GM18517 (cell line): Measurements from ENCODE around the gene RIMBP3C.
"Not testable (repeated sequence)": the region's sequence is repeated elsewhere in the genome, so short reads cannot be mapped to it uniquely, and the experiment has no call there.

ENCODE experiments used
- ATAC-seq: cut with Tn5 transposase; IDR thresholded peaks from one replicate; pipeline ENCODE4 v1.9.1; 2021; ENCODE audit warnings: mild to moderate bottlenecking, moderate library complexity; ENCODE audit not compliant: unreplicated experiment

Gene RIMBP3C

DNA sequence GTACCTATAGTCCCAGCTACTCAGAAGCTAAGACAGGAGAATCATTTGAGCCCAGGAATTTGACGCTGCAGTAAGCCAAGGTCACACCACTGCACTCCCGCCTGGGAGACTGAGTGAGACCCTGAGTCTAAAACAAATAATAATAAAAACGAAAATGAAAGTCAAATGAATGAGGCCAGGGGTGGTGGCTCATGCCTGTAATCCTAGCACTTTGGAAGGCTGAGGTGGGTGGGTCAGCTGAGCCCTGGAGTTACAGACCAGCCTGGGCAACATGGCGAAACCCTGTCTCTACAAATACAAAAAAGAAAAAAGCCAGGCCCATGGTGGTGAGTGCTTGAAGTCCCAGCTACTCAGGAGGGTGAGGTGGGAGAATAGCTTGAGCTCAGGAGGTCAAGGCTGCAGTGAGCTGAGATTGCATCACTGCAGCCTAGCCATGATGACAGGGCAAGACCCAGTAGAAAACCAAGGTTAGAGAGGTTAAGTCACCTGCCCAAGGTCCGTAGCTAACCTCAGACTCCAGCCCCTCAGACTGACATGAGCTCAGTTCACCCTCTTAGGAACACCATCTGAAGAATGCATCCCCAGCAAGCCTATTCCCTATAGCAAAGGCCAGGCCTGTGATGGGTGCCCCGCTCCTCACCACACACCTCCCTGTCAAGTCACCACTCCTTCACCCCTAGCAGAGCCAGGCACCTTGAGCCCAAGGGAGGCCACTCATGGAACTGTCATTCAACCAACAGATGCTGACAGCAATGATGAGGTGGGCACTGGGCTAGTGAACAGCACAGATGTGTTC lies 24.4 kb downstream of the RIMBP3C start:
- ATAC-seq, result not testable (repeated sequence)

DNA sequence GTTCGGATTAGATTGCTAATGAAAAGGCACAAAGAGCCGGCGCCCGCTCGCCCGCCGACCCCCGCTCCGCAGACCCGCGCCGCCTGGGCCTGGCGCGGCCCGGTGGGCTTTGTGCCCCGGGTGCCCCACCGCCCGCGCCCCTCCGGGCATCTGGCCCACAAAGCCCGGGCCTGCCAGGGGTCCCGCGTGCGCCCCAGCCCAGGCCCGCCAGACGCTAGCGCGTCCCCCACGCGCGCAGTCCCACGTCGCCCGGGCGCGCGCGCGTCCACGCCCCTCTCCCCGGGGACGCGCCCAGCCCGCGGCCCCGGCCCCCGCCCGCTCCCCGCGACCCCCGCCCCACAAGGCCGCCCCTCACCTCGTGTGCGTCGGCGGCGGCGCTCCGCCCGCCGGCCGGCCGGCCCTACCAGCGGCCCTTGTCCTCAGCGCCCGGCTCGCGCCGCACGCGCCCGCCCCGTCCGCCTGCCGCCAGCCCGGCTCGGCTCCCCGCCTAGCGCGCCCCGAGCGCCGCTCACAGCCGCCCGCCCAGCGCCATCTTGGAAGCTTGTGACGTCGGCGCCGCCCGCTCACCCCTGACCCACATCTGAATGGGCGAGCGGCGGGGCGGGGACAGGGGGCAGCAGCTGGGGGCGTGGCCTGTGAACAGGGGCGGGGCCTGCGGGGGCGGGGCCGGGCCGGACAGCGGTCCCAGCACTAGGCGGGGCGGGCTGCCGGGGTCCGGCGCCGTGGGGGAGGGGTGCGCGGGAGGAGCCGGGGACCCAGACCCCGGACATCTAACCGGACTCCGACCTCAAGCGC lies 34.1 kb downstream of the RIMBP3C start:
- ATAC-seq, result peak; percentile 75

DNA sequence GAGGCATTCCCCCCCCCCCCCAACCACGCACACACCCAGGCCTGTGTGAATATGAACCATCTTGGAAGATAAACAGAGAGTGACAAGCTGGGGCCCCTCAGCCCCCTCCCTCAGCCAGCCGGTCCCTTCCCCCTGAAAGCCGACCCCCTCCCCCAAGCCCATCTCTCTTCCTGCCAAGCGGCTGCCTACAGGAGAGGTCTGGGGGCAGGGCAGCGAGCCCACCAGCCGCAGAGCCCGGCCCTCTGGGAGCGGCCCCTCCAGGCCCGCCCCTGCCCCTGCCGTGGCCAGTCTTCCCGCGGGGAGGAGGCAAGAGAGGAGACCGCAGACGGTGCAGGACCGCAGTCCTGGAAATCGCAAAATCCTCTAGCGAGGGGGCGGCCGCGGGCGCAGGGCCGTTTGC lies 34.7 kb downstream of the RIMBP3C start:
- not testable (repeated sequence) for ATAC-seq

DNA sequence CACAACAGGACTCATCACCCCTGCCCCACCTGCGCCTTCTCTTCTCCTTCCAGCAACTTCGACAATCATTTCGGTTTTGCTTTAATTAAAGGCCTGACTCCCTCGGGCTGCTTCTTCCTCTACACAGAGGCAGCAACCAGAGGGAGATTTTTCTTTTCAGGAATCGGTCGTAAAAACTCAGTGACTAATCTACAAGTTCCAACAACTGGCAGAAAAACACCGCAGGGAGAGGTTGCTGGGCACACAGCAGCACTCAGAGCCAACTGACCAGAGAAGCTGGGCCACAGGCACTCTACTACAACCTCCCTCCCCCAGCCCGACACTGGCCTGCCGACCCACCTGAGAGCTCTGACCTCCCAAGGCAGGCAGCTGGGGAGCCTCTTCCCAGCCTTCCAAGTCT lies 36.0 kb downstream of the RIMBP3C start:
- not testable (repeated sequence) for ATAC-seq

DNA sequence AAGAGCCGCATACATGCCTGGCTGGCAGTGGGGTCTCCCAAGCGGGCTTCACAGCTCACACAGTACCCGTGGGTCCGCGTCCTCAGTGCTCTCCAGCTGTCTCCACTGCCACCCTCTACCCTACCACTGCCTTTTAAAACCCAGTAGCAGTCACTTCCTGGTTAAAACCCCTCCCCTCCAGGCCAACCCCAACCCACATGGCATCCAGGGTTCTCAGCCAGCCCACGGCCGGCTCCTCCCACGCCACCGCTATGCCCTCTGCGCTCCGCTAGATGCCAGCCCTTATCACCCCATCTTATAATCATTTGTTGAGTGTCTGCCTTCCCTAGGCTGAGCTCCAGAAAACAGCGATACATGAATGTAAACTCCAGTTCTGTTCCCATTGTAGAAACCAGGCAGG lies 37.1 kb downstream of the RIMBP3C start:
- not testable (repeated sequence) for ATAC-seq

DNA sequence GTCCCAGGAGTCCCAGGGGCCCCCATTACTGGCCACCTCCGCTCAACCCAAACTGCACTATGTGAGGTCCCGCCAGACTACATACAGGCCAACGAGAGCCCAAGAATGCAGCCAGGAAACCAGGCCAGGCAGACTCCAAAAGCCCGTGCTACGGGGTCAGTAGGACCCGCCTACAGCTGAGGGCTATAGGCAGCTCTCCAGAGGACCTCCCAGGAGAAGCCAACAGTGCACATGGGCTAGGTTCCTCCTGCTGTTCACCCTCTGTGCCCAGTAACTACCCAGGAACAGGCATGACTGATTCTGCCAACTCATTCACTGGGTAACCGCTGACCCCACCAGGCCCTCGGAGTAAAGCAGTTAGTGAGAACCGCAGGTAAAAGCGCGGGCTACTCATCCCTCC lies 39.2 kb downstream of the RIMBP3C start:
- not testable (repeated sequence) for ATAC-seq

DNA sequence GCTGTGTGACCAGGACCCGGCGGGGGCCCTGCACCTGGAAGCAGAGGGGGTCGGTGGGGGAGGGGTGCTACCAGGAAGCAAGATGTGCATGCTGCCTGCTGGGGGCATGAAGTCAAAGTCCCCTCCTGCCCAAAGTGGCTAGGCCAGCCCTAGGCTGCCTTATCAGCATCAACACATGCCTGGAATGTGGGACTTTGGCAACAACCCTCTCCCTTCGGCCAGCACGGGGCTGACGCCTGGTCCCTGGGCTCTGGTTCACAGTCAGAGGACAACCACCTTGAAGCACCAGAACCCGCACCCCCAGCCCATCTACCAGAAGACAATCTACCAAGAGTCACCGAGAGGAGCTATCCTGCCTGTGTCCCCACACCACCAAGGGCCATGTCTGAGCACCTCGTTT lies 40.9 kb downstream of the RIMBP3C start:
- not testable (repeated sequence) for ATAC-seq

DNA sequence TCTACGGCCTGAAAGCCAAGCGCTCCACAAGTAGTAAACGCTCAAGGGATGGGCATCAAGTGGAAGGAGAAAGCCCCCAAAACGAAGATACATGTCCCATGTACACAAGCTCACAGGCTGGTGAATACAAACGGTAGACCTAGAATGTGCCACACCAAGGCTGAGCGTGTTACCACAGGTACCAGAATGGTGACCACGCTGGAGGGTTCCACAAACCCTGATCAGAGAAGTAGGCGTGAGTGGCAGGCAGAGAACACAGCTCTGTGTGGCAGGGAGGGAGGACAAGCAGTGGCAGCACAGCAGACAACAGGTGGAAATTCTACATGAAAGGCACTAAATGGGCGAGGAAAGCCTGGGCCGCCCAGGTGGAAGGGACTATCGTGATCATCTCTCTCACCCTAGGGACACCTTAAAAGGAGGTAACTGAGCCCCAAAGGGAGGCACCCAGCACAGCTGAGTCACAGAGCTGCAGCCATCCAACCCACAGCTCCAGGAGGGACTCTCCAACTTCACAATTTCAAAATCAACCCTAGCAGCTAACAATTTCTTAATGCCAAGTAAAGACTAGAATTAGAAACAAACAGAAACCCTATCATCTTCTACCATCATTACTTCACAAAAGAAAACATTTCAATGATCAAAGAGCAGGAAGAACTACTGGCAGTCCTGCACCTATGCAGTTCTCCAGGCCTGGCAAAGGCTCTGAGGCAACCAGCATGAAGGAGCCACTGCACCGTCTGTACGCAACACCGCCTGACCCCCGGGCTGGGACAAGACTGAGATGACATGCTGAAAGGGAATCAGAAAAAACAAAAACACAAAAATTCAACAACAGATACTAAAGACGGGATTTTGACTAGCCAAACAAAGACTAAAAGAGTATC lies 51.4 kb downstream of the RIMBP3C start:
- ATAC-seq, result not testable (repeated sequence)

DNA sequence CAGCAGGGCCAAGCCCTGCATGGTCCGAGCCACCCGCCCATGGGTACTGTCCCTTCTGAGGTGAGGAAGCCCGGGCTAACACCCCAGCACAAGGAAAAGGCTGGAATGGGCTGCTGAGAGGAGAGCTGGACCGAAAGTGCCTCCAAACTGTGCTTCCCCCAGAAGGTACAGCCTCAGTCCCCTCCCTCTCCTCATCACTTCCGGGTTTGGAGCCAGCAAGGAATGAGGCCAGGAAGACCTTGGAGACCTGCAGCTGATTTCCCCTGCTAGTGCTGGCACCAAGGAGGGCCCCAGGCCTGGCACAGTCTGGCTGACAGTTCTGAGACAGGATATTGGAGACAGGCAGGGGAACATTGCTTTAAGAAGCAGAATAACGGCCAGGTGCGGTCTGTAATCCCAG lies 52.8 kb downstream of the RIMBP3C start:
- not testable (repeated sequence) for ATAC-seq

DNA sequence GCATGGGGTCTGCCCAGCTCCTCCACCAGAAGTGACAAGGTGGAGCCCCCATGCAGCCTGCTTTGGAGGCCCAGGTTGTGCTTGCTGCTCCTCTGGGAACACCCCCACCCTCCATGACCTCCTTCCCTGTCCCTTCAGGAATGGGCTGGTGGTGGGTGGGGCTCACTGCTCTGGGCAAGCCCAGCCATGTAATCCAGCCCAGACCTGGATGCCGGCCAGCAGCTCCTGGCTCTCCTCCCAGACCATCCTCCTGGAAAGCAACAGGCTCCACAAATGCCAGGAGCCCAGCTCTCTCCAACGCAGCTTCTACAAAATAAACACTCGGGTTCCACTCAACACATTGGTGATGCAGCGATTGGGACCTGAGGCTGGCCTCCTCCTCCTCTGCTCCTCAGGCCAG lies 53.3 kb downstream of the RIMBP3C start:
- ATAC-seq, result not testable (repeated sequence)
